HG03097 (cell line): ENCODE measurements around the gene JPT2.
"Not testable (repeated sequence)": the region's sequence is repeated elsewhere in the genome, so short reads cannot be mapped to it uniquely, and the experiment has no call there.

Experiments used
- ATAC-seq: cut with Tn5 transposase; IDR thresholded peaks from one replicate; pipeline ENCODE4 v1.9.1; 2021; ENCODE audit not compliant: unreplicated experiment, low FRiP score

The JPT2 gene

GRCh38 chr16:1705688-1706385 is 27.8 kb downstream of the JPT2 start, which contains the start of gene MAPK8IP3:
Gene MAPK8IP3 (plus strand): TSS chr16:1706195. CDS start chr16:1706340, 145 bp downstream.
- ATAC-seq = peak; percentile 79

GRCh38 chr16:1706386-1707192 is 28.5 kb downstream of the JPT2 start:
- ATAC-seq = peak; percentile 4

GRCh38 chr16:1707193-1707790 is 29.2 kb downstream of the JPT2 start:
- ATAC-seq = no peak

- no peak for ATAC-seq
Measured at GRCh38 chr16:1708083-1708767, 30.1 kb downstream of the JPT2 start.

GRCh38 chr16:1708768-1709180 is 30.7 kb downstream of the JPT2 start:
- ATAC-seq = no peak

- no peak for ATAC-seq
Measured at GRCh38 chr16:1709356-1709755, 31.3 kb downstream of the JPT2 start.

GRCh38 chr16:1710811-1711507 is 32.9 kb downstream of the JPT2 start:
- ATAC-seq = no peak

GRCh38 chr16:1712791-1713261 is 34.7 kb downstream of the JPT2 start:
- ATAC-seq = no peak

- no peak for ATAC-seq
Measured at GRCh38 chr16:1713331-1713730, 35.3 kb downstream of the JPT2 start.

- ATAC-seq = no peak
Measured at GRCh38 chr16:1713933-1714332, 35.9 kb downstream of the JPT2 start.

- no peak for ATAC-seq
Measured at GRCh38 chr16:1715220-1715619, 37.1 kb downstream of the JPT2 start.

GRCh38 chr16:1718236-1718635 is 40.2 kb downstream of the JPT2 start:
- ATAC-seq = not testable (repeated sequence)

- not testable (repeated sequence) for ATAC-seq
Measured at GRCh38 chr16:1719559-1720229, 41.6 kb downstream of the JPT2 start.

- no peak for ATAC-seq
Measured at GRCh38 chr16:1721372-1721771, 43.3 kb downstream of the JPT2 start.

GRCh38 chr16:1723450-1724147 is 45.5 kb downstream of the JPT2 start:
- ATAC-seq = no peak

- no peak for ATAC-seq
Measured at GRCh38 chr16:1724491-1724890, 46.4 kb downstream of the JPT2 start.

- ATAC-seq = no peak
Measured at GRCh38 chr16:1726661-1727502, 48.8 kb downstream of the JPT2 start.
